GM21825 (cell line): Measurements from ENCODE around the gene GET3.
A peak's percentile ranks its signal among the peaks of the same experiment; 100 is the strongest.
"Not testable (repeated sequence)": the region's sequence is repeated elsewhere in the genome, so short reads cannot be mapped to it uniquely, and the experiment has no call there.

Experiments
- ATAC-seq: cut with Tn5 transposase; IDR thresholded peaks from one replicate; pipeline ENCODE4 v1.9.1; 2021; ENCODE audit warnings: mild to moderate bottlenecking, moderate library complexity; ENCODE audit not compliant: unreplicated experiment

Gene GET3

DNA sequence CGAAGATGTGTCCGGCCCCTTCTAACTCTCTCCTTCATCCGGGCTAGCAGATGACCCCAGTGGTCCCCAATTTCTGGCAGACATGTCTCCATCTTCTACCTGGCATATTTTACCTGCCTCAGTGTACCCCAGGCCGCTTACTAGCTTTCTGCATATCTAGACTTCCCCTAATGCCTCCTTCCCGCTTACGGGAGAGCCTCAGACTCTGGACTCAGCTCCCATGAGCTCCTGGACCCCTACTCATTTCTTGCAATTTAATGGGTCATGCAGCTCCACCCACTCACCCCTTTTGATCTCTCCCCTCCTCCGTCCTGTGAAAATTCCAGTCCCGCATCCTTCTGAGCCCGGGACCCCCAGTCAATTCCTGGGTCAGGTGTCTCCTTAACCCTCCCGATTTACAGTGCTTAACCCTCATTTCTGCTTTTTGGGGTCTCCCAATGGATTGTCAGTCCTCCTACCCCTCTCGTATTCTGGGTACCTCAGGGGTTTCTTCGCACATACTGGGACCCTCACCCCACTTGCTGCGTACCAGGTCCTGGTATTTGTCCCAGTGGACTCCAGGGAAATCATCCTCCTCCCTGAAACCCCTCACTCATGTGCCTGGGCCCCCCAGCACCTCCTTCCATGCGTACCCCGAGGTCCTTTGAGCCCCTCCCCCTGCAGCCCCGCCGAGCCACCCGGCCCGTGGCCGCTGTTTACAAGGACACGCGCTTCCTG is 53.5 kb downstream of the GET3 start:
- no peak for ATAC-seq

DNA sequence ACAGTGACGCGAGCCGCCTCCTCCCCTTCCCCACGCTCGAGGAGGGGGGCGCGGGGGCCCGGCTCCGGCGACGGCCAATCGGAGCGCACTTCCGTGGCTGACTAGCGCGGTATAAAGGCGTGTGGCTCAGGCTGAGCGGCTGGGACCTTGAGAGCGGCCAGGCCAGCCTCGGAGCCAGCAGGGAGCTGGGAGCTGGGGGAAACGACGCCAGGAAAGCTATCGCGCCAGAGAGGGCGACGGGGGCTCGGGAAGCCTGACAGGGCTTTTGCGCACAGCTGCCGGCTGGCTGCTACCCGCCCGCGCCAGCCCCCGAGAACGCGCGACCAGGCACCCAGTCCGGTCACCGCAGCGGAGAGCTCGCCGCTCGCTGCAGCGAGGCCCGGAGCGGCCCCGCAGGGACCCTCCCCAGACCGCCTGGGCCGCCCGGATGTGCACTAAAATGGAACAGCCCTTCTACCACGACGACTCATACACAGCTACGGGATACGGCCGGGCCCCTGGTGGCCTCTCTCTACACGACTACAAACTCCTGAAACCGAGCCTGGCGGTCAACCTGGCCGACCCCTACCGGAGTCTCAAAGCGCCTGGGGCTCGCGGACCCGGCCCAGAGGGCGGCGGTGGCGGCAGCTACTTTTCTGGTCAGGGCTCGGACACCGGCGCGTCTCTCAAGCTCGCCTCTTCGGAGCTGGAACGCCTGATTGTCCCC is 54.2 kb downstream of the GET3 start, which contains the start of gene JUNB:
TSS of gene JUNB (plus strand) at position 142 of the 706 bp plus-strand sequence. CDS start at position 428, 286 bp downstream.
- ATAC-seq: peak; percentile 26

DNA sequence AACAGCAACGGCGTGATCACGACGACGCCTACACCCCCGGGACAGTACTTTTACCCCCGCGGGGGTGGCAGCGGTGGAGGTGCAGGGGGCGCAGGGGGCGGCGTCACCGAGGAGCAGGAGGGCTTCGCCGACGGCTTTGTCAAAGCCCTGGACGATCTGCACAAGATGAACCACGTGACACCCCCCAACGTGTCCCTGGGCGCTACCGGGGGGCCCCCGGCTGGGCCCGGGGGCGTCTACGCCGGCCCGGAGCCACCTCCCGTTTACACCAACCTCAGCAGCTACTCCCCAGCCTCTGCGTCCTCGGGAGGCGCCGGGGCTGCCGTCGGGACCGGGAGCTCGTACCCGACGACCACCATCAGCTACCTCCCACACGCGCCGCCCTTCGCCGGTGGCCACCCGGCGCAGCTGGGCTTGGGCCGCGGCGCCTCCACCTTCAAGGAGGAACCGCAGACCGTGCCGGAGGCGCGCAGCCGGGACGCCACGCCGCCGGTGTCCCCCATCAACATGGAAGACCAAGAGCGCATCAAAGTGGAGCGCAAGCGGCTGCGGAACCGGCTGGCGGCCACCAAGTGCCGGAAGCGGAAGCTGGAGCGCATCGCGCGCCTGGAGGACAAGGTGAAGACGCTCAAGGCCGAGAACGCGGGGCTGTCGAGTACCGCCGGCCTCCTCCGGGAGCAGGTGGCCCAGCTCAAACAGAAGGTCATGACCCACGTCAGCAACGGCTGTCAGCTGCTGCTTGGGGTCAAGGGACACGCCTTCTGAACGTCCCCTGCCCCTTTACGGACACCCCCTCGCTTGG is 55.0 kb downstream of the GET3 start:
- ATAC-seq: no peak

DNA sequence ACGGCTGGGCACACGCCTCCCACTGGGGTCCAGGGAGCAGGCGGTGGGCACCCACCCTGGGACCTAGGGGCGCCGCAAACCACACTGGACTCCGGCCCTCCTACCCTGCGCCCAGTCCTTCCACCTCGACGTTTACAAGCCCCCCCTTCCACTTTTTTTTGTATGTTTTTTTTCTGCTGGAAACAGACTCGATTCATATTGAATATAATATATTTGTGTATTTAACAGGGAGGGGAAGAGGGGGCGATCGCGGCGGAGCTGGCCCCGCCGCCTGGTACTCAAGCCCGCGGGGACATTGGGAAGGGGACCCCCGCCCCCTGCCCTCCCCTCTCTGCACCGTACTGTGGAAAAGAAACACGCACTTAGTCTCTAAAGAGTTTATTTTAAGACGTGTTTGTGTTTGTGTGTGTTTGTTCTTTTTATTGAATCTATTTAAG is 55.6 kb downstream of the GET3 start:
- no peak for ATAC-seq

DNA sequence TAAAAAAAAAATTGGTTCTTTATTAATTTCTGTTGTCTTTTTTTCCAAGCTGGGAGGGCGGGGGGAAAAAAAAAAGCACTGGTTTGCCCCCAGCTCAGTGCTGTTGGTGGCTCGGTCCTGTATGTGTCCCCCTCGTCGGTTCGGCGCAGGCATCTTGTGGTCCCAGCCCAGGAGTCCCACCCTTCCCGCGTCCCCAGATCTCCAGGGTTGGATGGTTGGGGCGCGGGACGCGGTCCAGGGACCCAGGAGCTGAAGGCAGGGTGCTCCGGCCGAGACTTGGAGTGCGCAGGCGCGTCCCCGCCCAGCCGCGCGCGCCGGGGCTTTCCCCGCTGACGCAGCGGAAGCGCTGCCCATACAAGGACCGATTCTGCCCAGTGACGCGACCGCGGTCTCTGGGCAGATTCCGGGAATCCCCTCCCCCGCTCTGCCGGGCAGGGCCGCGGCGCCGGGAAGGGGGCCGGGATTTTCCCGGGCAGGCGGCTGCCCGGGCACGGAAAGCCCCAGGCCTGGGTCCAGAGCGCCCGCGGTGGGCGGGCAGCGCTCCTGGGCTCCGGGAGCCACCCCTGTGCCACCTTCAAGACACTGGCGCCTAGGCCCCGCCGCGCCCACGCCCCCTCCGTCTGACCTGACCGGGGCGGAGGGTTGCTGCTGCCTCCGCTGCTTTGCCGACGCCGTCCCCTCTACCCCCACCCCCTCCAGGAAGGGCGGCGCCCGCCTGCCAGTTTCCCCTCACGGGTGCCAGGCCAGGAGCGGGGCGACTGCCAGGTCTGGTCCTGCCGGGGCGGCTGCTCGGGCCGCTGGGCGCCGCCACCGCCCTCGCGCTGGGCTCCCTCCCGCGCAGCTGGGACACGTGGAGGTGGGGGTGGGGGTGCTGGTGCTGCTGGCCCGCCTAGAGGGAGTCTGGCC is 56.2 kb downstream of the GET3 start:
- peak; percentile 26 for ATAC-seq

DNA sequence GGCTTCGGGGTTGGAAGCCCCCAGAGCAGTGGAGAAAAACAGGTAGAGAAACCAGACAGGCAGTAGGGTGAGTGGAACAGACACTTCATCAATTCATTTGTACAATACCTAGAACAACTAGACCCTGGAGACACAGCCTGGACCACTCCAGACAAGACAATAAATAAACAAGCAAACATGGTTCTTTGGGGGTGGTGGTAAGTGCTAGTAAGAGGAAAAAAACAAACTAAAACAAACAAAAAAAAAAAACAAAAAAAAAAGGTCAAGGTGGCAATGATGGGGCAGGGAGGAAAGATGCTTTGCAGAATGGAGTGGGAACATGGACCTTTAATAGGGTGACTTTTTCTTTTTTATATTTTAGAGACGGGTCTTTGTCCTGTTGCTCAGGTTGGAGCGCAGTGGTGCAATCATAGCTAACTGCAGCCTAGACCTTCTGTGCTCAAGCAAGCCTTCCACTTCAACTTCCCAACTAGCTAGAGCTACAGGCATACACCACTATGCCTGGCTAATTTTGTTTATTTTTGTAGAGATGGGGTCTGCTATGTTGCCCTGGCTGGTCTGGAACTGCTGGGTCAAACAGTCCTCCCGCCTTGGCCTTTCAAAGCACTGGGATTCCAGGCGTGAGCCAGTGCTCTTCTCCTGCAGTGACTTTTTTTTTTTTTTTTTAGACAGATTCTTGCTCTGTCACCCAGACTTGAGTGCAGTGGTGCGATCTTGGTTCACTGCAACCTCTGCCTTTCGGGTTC is 57.1 kb downstream of the GET3 start:
- ATAC-seq: no peak

DNA sequence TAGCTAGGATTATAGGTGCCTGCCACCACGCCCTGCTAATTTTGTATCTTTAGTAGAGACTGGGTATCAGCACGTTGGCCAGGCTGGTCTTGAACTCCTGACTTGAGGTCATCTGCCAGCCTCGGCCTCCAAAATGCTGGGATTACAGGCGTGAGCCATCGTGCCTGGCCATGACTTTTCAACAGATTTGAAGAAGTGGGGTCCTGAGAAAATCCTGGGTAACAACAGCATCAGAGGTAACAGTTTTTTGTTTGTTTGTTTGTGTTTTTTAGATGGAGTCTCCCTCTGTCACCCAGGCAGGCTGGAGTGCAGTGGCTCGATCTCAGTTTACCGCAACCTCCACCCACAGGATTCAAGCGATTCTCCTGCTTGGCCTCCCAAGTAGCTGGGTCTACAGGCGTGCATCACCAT is 57.7 kb downstream of the GET3 start:
- no peak for ATAC-seq

DNA sequence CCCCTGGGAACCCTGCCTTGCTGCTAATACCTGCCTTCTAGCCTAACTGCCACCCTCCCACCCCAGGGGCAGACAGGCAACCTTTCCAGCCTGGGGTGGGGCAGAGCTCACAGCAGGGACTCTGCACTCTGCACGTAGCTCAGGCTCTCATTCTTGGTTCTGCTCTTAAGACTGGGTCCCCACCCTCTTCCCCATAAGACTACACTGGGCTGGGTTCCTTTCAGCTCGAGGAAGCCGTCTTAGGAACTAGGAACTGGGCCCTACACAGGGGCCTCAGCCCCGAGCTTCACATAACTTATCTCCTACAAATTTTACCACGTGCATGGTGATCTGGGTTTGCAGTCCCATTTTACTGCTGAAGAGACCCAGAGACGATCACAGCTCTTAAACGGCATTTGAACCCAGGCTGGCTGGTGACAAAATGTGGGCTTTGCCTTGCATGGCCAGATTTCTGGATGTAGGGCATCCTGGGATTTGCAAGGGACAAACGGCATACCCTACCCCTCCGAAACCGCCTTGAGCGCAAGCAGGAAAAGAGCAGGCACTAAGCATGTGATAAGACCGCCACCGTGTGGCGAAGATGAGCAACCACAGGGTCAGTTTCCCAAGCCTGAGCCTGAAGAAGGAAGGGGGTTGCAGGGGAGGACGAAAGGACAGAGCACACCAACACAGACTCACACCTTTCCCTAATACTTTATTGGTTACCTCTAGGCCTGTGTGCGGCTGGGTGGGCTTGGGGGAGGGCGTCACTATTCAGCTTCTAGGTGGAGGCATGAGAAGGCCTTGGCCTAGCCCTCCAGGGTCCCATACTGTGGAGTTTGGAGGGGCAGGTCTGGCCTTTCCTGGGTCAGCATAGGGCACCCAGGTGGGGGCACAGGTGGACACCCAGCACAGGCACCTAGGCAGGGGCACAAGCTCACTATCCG is 59.1 kb downstream of the GET3 start:
- no peak for ATAC-seq

DNA sequence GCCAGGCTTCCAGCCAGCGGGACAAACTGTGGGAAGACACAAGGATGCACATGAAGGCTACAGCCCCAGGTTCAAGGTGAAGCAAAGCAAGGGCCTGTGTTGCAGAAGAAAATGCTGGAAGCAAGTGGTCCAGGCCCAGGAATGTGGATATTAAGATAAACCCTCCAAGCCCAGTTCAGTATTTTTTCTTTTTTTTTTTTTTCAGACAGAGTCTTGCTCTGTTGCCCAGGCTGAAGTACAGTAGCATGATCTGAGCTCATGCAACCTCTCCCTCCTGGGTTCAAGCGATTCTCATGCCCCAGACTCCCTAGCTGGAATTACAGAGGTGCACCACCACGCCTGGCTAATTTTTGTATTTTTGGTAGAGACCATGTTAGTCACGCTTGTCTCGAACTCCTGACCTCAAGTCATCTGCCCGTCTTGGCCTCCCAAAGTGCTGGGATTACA is 59.9 kb downstream of the GET3 start:
- no peak for ATAC-seq

DNA sequence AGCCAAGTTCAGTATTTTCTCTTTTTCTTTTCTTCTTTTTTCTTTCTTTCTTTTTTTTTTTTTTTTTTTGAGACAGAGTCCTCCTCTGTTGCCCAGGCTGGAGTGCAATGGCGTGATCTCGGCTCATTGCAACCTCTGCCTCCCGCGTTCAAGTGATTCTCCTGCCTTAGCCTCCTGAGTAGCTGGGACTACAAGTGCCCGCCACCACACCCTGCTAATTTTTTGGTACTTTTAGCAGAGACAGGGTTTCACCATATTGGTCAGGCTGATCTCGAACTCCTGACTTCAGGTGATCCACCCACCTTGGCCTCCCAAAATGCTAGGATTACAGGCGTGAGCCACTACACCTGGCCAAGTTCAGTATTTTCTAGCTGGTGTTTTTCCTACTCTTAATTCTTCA is 60.3 kb downstream of the GET3 start:
- ATAC-seq: not testable (repeated sequence)
